H1 (cell line): ENCODE results near the gene EVI2A. TPM values are rescaled to one million over a fixed set of nuclear protein-coding genes. Genes with fewer than 3 reads are reported as not detected.

ENCODE experiments used
- CREB1 ChIP-seq: IDR thresholded peaks from 2 replicates; pipeline ENCODE4 v1.6.1; 2012; ENCODE audit warnings: inconsistent platforms
- HDAC2 ChIP-seq, 2 experiments: fragments of 300-600 bp in 1 of 2; sonication (generic) in 1 of 2; IDR thresholded peaks; 2 replicates each; pipeline ENCODE4 v1.6.1; 2011 to 2012; ENCODE audit warnings: low read depth in 2 of 2, low read length in 2 of 2, mild to moderate bottlenecking in 2 of 2, moderate library complexity in 2 of 2, borderline replicate concordance in 1 of 2, inconsistent platforms in 1 of 2
- PHF8 ChIP-seq: fragments of 200-600 bp; sonication (generic); conservative IDR thresholded peaks from 2 replicates; pipeline ENCODE4 v1.7.1; 2012; ENCODE audit warnings: low read depth, mild to moderate bottlenecking, inconsistent platforms, low read length, moderate library complexity
- SAP30 ChIP-seq: fragments of 300-600 bp; sonication (generic); IDR thresholded peaks from 2 replicates; pipeline ENCODE4 v1.7.1; 2012; ENCODE audit warnings: low read length, moderate library complexity, mild to moderate bottlenecking, inconsistent platforms; ENCODE audit not compliant: insufficient read depth, insufficient replicate concordance
- YY1 ChIP-seq: IDR thresholded peaks from 2 replicates; pipeline ENCODE4 v1.6.1; 2011; ENCODE audit warnings: low read depth, mild to moderate bottlenecking, low read length
- polyA plus RNA-seq, 7 experiments: library from polyadenylated mRNA; depleted of rRNA in 3 of 7; stranded (reverse) in 5 of 7; unstranded in 2 of 7; fragments of >200 nt in 5 of 7; fragments of 200-250 nt in 2 of 7; gene quantifications; 1 replicate in 5 of 7; 2 replicates in 1 of 7; 4 replicates in 1 of 7; pipeline versions ENCODE4 v1.2.1 to v1.2.3, GENCODE V29; 2011 to 2013; ENCODE audit warnings: missing spikeins in 2 of 7, mixed read lengths in 2 of 7
- total RNA-seq: library from RNA; stranded (reverse); fragmentation: NEBNext Ultra II Directional; extraction: Animal tissue kit (Norgen Biotek cat#: 25700); gene quantifications from 2 replicates; pipeline ENCODE4 v1.2.1, GENCODE V29; 2021

EVI2A gene
- total and polyA plus RNA-seq, 2 of the 8 experiments (the other 6 are each of a cell fraction or from before 2014, with no cell fraction given): not detected

DNA sequence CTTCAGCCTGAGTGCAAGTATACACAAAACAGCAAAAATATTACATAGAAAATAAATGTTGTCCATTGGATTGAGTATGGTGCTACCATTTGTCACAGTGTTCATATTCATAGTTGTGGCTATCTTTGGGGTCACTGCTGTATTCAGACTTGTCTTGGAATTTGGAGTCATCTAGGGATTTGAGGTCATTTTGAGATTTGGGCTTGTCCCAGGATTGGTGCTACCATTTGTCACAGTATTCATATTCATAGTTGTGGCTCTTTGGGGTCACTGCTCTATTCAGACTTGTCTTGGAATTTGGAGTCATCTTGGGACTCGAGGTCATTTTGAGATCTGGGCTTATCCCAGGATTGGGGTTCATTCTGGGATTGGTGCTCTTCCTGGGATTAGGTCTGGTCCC lies 49.2 kb downstream of the EVI2A start (continued):
- no peak for TF ChIP-seq YY1
- no peak for TF ChIP-seq PHF8
- no peak for TF ChIP-seq CREB1
- TF ChIP-seq SAP30: no peak
- TF ChIP-seq HDAC2 (IDR thresholded peaks at IDR 0.05; ENCODE audit: borderline replicate concordance in 1 of 2, low read depth in 2 of 2, low read length in 2 of 2): no peak
